Astrocyte (in vitro differentiated cells and primary cell): ENCODE results near the gene ANXA2. TPM values are rescaled to one million over a fixed set of nuclear protein-coding genes. Genes with fewer than 3 reads are reported as not detected.

Source experiments
- DNase-seq: peaks from one replicate; pipeline ENCODE4 v3.0.0-alpha.2; 2010; ENCODE audit warnings: low read depth
- FAIRE-seq: peaks from 2 replicates; lab custom pipeline; 2011; peaks lifted over from hg19 to GRCh38; lab: Jason Lieb, UNC
- H2AFZ ChIP-seq: 2 replicates; pipeline ENCODE4 v1.6.0; 2012; ENCODE audit warnings: low read depth, low read length, inconsistent platforms
- H3K27ac ChIP-seq: 2 replicates; pipeline ENCODE4 v1.5.1; 2011; ENCODE audit warnings: low read depth, low read length, inconsistent platforms
- H3K27me3 ChIP-seq: 2 replicates; pipeline ENCODE4 v1.6.0; 2011; ENCODE audit warnings: low read length, inconsistent platforms; ENCODE audit not compliant: insufficient read depth
- H3K36me3 ChIP-seq: 2 replicates; pipeline ENCODE4 v1.5.1; 2011; ENCODE audit warnings: low read length, inconsistent platforms; ENCODE audit not compliant: insufficient read depth
- H3K4me1 ChIP-seq: 2 replicates; pipeline ENCODE4 v1.5.1; 2011; ENCODE audit warnings: low read length, inconsistent platforms; ENCODE audit not compliant: insufficient read depth
- H3K4me2 ChIP-seq: 2 replicates; pipeline ENCODE4 v1.6.0; 2012; ENCODE audit warnings: low read length, inconsistent platforms
- H3K4me3 ChIP-seq: 2 replicates; pipeline ENCODE4 v1.5.1; 2011; ENCODE audit warnings: low read depth, mild to moderate bottlenecking, low read length, inconsistent platforms; ENCODE audit not compliant: insufficient read depth
- H3K79me2 ChIP-seq: 2 replicates; pipeline ENCODE4 v1.6.0; 2012; ENCODE audit warnings: mild to moderate bottlenecking, low read length, inconsistent platforms; ENCODE audit not compliant: insufficient read depth
- H3K9ac ChIP-seq: 2 replicates; pipeline ENCODE4 v1.6.0; 2012; ENCODE audit warnings: mild to moderate bottlenecking, low read length, inconsistent platforms
- H3K9me3 ChIP-seq: 2 replicates; pipeline ENCODE4 v1.5.1; 2012; ENCODE audit warnings: low read depth, mild to moderate bottlenecking, low read length, inconsistent platforms; ENCODE audit not compliant: insufficient read depth
- H4K20me1 ChIP-seq: 2 replicates; pipeline ENCODE4 v1.6.0; 2012; ENCODE audit warnings: low read length, inconsistent platforms; ENCODE audit not compliant: insufficient read depth
- H3K27ac Mint-ChIP-seq: one replicate; pipeline ENCODE4 v1.8.0; 2021; ENCODE audit warnings: mild to moderate bottlenecking, mixed read lengths; ENCODE audit not compliant: unreplicated experiment
- H3K27me3 Mint-ChIP-seq: one replicate; pipeline ENCODE4 v1.8.0; 2021; ENCODE audit warnings: low read depth, mixed read lengths; ENCODE audit not compliant: unreplicated experiment
- H3K36me3 Mint-ChIP-seq: one replicate; pipeline ENCODE4 v1.8.0; 2021; ENCODE audit warnings: low read depth, mixed read lengths; ENCODE audit not compliant: unreplicated experiment
- H3K4me1 Mint-ChIP-seq: one replicate; pipeline ENCODE4 v1.8.0; 2021; ENCODE audit warnings: low read depth, mixed read lengths; ENCODE audit not compliant: unreplicated experiment
- H3K4me3 Mint-ChIP-seq: one replicate; pipeline ENCODE4 v1.8.0; 2021; ENCODE audit warnings: mild to moderate bottlenecking, moderate library complexity, mixed read lengths; ENCODE audit not compliant: unreplicated experiment
- H3K9me3 Mint-ChIP-seq: one replicate; pipeline ENCODE4 v1.8.0; 2021; ENCODE audit warnings: mild to moderate bottlenecking, mixed read lengths; ENCODE audit not compliant: unreplicated experiment
- CTCF ChIP-seq: IDR thresholded peaks from 2 replicates; pipeline ENCODE4 v1.5.1; 2011; ENCODE audit warnings: low read depth, mild to moderate bottlenecking, inconsistent platforms, low read length, moderate library complexity; ENCODE audit not compliant: insufficient read depth
- EZH2 ChIP-seq: IDR thresholded peaks from 2 replicates; pipeline ENCODE4 v1.6.1; 2012; ENCODE audit warnings: mild to moderate bottlenecking, low read length, inconsistent platforms; ENCODE audit not compliant: insufficient read depth
- total RNA-seq: library from RNA; stranded (reverse); gene quantifications from 2 replicates; pipeline ENCODE4 v1.2.1, GENCODE V29; 2021

Gene ANXA2
- total RNA-seq, 1 donor from 2014 or later = 2,599 TPM

DNA sequence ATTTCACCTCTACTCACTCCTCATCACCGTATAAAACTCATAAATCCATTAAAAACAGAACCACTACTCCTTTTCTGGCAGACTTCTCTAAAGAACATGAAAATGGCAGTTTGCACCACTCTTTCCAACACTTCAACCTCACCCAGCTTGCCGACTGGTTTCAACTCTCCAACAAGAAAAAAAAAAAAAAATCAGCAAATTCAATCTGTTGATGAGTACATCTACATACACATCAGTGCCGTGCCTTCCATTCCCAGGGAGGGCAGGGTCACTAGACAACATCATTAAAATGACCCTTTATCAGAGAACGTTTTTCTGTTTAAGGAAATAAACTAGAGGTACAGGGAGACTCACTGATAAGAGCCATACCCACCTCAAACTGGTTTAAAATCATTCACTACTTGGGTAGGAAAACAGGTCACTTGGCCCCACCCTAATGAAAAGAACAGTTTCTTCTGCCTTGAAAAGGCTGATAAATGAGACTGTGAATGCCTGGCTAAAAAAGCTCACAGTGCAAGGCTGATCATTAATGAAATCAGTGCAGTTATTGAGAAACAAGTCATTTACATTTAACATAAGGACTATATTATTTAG lies 6.0 kb downstream of the ANXA2 start:
- Mint-ChIP-seq H3K27ac (peak overlapping the region; percentile 86), H3K9me3 (no peaks in the 10 kb centered on the region), H3K4me1 (peaks cover 62% of the 10 kb centered on the region), H3K27me3 (no peaks in the 10 kb centered on the region), H3K4me3 (peak overlapping the region; percentile 77), H3K36me3 (peaks cover 15% of the 10 kb centered on the region)
- H3K27ac ChIP-seq = peak overlapping the region; percentile 98
- peaks cover 51% of the 10 kb centered on the region for H3K36me3 ChIP-seq
- H3K9me3 ChIP-seq = no peaks in the 10 kb centered on the region
- H3K9ac ChIP-seq = peak overlapping the region; percentile 99
- FAIRE-seq (no peak), DNase-seq (no peak)
- H2AFZ ChIP-seq = no peak overlapping the region
- TF ChIP-seq CTCF (no peak), EZH2 (no peak)
- peaks cover 69% of the 10 kb centered on the region for H3K4me1 ChIP-seq
- no peaks in the 10 kb centered on the region for H3K27me3 ChIP-seq
- peak overlapping the region; percentile 91 for H3K4me2 ChIP-seq
- H3K4me3 ChIP-seq = peak overlapping the region; percentile 97
- peaks cover 100% of the 10 kb centered on the region for H3K79me2 ChIP-seq
- peaks cover 96% of the 10 kb centered on the region for H4K20me1 ChIP-seq

DNA sequence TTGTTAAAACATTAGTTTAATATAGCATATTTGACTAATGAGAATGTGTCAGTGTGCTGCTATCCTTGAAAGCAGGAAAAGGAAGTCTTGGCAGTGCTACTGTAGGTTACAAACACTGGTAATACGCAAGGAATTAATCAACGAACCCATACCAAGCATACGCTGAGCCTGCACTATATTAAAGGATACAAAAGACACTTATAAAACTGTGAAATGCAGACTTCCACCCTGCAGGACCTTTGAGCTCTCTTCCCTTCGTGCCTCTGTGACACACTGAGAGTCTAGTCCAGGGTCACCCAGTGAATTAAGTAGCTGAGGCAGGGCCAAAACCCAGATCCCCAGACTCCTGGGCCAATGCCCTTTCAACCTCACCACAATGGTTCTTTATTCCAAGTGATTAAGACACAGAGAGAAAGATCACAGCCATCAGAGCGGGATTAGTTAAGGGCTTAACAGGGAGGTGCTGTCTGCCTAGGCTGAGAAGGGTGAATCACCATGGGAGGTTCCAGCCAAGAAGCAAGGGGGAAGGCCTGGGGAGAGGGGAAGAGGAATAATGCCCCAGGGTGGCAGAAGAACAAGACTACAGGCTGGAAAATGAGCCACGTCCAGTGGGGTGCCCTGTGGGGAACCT lies 6.8 kb downstream of the ANXA2 start:
- Histone ChIP-seq H3K4me2 (peak overlapping the region; percentile 91), H3K9ac (peak overlapping the region; percentile 99), H3K27me3 (no peaks in the 10 kb centered on the region), H3K4me1 (peaks cover 77% of the 10 kb centered on the region), H3K36me3 (peaks cover 52% of the 10 kb centered on the region), H3K27ac (peak overlapping the region; percentile 98), H3K9me3 (no peaks in the 10 kb centered on the region), H3K4me3 (peak overlapping the region; percentile 97), H3K79me2 (peaks cover 100% of the 10 kb centered on the region), H4K20me1 (peaks cover 96% of the 10 kb centered on the region), H2AFZ (no peak overlapping the region)
- H3K4me1 Mint-ChIP-seq = peaks cover 67% of the 10 kb centered on the region
- no peak for TF ChIP-seq CTCF
- TF ChIP-seq EZH2 = no peak
- H3K4me3 Mint-ChIP-seq = peak overlapping the region; percentile 77
- H3K27me3 Mint-ChIP-seq = no peaks in the 10 kb centered on the region
- DNase-seq (peak; percentile 91), FAIRE-seq (peak; percentile 13)
- H3K36me3 Mint-ChIP-seq = peaks cover 8% of the 10 kb centered on the region
- peak overlapping the region; percentile 86 for H3K27ac Mint-ChIP-seq
- H3K9me3 Mint-ChIP-seq = no peaks in the 10 kb centered on the region

GRCh38 chr15:60390231-60390630 lies 7.6 kb downstream of the ANXA2 start:
- peak overlapping the region; percentile 98 for H3K27ac ChIP-seq
- DNase-seq = no peak
- H3K9me3 ChIP-seq = no peaks in the 10 kb centered on the region
- peaks cover 71% of the 10 kb centered on the region for H3K4me1 ChIP-seq
- TF ChIP-seq CTCF (no peak), EZH2 (no peak)
- H3K9me3 Mint-ChIP-seq = no peaks in the 10 kb centered on the region
- peaks cover 95% of the 10 kb centered on the region for H4K20me1 ChIP-seq
- H3K4me3 Mint-ChIP-seq = peak overlapping the region; percentile 76
- no peak overlapping the region for H2AFZ ChIP-seq
- peak overlapping the region; percentile 70 for H3K27ac Mint-ChIP-seq
- peaks cover 50% of the 10 kb centered on the region for H3K36me3 ChIP-seq
- H3K27me3 ChIP-seq = no peaks in the 10 kb centered on the region
- peak overlapping the region; percentile 97 for H3K4me3 ChIP-seq
- no peaks in the 10 kb centered on the region for H3K27me3 Mint-ChIP-seq
- H3K36me3 Mint-ChIP-seq = peaks cover 2% of the 10 kb centered on the region
- H3K9ac ChIP-seq = peak overlapping the region; percentile 99
- peaks cover 100% of the 10 kb centered on the region for H3K79me2 ChIP-seq
- H3K4me1 Mint-ChIP-seq = peaks cover 65% of the 10 kb centered on the region
- no peak for FAIRE-seq
- H3K4me2 ChIP-seq = peak overlapping the region; percentile 91
